C4-2B (cell line): ENCODE data around the gene TNIP1.

ENCODE experiments used
- H3K27ac ChIP-seq: fragments of 450-650 bp; 2 replicates; pipeline ENCODE4 v1.5.1; 2017
- ZFX ChIP-seq: fragments of 450-650 bp; IDR thresholded peaks from 2 replicates; pipeline ENCODE4 v1.6.1; 2017
- TF ChIP-seq, protein P1 (sequence below): fragments of 450-650 bp; conservative IDR thresholded peaks from 2 replicates; pipeline ENCODE4 v1.5.1; 2017; ENCODE audit warnings: mild to moderate bottlenecking

TNIP1 gene

GRCh38 chr5:150989695-150990094 is 91.1 kb downstream of the TNIP1 start:
- no peak overlapping the region for H3K27ac ChIP-seq
- TF ChIP-seq, protein P1, sequence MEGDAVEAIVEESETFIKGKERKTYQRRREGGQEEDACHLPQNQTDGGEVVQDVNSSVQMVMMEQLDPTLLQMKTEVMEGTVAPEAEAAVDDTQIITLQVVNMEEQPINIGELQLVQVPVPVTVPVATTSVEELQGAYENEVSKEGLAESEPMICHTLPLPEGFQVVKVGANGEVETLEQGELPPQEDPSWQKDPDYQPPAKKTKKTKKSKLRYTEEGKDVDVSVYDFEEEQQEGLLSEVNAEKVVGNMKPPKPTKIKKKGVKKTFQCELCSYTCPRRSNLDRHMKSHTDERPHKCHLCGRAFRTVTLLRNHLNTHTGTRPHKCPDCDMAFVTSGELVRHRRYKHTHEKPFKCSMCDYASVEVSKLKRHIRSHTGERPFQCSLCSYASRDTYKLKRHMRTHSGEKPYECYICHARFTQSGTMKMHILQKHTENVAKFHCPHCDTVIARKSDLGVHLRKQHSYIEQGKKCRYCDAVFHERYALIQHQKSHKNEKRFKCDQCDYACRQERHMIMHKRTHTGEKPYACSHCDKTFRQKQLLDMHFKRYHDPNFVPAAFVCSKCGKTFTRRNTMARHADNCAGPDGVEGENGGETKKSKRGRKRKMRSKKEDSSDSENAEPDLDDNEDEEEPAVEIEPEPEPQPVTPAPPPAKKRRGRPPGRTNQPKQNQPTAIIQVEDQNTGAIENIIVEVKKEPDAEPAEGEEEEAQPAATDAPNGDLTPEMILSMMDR = peak; percentile 41
- no peak for TF ChIP-seq ZFX

GRCh38 chr5:150987746-150988145 is 93.1 kb downstream of the TNIP1 start:
- H3K27ac ChIP-seq = peak overlapping the region; percentile 7; the same call in 1 of the 2 replicates
- no peak for TF ChIP-seq ZFX
- TF ChIP-seq, protein P1 = no peak
